Fibroblast of skin of scalp (primary cell): ENCODE measurements around the gene FYTTD1. TPM values are rescaled to one million over a fixed set of nuclear protein-coding genes. Genes with fewer than 3 reads are reported as not detected.
"Not testable (repeated sequence)": the region's sequence is repeated elsewhere in the genome, so short reads cannot be mapped to it uniquely, and the experiment has no call there.

Source experiments
- DNase-seq: peaks from one replicate; pipeline ENCODE4 v3.0.0-alpha.2; 2013
- polyA plus RNA-seq, 2 experiments: library from polyadenylated mRNA; unstranded; fragments of 120-200 nt; gene quantifications; one replicate each; pipeline ENCODE4 v1.2.1, GENCODE V29; 2013; ENCODE audit not compliant: insufficient read length in 2 of 2

Gene FYTTD1, protein sequence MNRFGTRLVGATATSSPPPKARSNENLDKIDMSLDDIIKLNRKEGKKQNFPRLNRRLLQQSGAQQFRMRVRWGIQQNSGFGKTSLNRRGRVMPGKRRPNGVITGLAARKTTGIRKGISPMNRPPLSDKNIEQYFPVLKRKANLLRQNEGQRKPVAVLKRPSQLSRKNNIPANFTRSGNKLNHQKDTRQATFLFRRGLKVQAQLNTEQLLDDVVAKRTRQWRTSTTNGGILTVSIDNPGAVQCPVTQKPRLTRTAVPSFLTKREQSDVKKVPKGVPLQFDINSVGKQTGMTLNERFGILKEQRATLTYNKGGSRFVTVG
- polyA plus RNA-seq (2013, experiment 1 of 2; ENCODE audit: insufficient read length): 63.9 TPM
- polyA plus RNA-seq (2013, experiment 2 of 2; ENCODE audit: insufficient read length): 72.8 TPM

DNA sequence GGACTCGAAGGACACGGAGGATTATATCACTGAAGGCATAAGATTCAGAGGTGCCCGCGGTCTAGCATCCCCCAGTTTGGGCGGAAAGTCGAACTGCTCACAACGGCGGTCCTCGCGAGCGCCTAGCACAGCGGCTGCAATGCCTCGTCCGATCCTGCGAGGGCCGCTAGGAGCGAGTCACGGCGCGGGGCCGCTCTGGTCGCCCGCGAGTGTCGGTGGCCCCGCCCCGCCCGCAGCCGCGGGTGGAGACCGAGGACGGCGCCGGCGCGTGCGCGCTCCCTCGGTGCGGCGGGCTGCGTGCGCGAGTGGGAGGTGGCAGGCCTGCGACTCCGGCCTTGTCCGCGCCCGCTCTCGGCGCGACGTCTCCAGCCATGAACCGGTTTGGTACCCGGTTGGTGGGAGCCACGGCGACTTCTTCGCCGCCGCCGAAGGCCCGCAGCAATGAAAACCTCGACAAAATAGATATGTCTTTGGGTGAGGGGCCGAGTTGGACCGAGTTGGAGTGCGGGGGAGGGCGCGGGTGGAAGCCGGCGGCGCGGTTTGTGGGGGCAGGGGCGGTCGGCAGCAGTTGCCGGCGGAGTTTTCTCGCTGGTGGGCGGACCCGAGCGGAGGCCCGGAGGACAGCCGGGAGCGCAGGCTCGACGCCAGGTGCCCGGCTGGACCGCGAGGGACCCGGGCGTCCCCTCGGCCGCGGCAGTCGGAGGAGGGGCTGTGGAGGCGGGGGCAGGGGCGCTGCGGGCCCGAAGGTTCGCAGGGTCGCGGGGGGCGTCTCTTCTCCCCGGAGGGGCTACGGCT is at the start of gene FYTTD1:
Gene FYTTD1, plus strand, starts transcription at position 283 of the 795 bp plus-strand sequence. Its CDS starts 89 bp downstream, at position 372.
- DNase-seq: peak; percentile 88

DNA sequence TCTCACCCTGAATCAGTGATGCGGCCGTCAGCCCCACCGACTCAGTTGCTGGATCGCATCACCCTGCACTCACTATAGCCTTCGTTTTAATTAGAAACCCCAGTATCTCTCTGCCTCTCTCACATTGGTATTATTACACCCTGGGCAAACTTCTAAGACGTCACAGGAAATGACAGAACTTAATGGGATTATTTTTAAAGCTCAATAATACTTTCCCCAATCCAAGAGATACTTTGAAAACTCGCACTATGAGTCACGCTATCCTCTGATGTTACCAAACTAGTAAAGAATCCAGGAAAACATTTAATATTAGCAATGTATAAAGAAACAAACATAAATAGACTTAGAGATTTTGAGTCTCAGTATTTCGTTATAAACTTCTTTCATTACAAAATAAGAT is 49.6 kb upstream of the FYTTD1 start:
- DNase-seq: peak; percentile 7

DNA sequence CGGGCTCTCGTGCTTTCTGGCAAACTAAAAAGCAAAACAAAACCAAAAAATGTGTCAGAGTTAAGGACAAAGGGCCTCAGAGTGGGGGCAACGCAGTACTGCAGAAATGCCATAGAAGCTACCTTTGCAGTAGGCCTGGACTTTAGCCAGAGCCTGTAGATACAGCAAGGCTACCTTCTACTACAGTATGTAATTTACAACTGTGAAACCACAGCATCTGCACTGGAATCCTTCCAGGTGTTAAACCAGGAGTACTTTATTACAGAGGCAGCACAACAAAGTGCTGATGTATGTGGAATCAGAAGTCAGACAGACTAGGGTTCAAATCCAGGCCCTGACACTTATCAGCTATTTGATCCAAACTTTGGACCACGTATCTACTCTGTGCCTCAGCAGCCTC is 47.8 kb upstream of the FYTTD1 start:
- DNase-seq: no peak

DNA sequence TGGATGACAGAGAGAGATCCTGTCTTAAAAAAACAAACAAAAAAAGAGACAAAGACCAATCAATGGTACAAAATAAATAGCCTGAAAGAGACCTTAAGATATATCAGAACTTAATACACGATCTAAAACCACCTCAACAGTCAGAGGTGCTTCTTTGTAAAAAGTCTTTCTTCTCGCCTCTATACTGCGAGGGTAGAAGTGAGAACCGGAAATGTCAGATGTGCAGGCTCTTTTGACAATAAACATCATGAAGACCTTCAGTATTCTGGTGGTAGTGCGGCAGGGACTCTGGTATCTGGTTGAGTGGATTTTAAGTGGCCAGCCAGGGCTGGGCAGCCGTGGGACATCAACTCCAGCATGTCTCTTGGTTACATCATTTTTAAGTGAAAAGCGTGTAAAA is 43.0 kb upstream of the FYTTD1 start:
- DNase-seq: no peak

DNA sequence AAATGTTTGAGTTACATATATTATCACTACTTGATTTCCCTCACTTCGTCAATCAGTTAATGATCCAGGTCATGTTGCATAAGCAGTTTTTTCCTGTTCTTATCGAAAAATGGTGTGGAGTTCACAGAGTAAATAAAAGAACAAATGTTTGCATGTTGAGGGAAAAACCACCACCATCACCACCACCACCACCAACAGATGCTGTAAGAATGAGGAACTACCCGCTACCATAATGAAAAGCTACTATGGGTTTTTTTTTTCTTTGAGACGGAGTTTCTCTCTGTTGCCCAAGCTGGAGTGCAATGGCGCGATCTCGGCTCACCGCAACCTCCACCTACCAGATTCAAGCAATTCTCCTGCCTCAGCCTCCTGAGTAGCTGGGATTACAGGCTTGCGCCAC is 40.5 kb upstream of the FYTTD1 start:
- no peak for DNase-seq

DNA sequence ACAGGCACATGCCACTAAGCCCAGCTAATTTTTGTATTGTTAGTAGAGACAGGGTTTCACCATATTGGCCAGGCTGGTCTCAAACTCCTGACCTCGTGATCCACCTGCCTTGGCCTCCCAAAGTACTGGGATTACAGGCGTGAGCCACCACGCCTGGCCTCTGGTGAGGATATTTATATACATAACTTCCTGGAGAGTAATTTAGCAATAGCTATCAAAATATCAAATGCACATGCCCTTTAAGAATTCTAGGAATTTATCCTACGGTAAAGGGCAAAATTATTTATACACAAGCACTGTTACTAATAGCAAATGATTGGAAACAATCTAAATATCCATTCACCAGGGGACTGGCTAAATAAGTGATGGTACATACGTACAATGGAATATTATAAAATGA is 38.7 kb upstream of the FYTTD1 start:
- peak; percentile 31 for DNase-seq

DNA sequence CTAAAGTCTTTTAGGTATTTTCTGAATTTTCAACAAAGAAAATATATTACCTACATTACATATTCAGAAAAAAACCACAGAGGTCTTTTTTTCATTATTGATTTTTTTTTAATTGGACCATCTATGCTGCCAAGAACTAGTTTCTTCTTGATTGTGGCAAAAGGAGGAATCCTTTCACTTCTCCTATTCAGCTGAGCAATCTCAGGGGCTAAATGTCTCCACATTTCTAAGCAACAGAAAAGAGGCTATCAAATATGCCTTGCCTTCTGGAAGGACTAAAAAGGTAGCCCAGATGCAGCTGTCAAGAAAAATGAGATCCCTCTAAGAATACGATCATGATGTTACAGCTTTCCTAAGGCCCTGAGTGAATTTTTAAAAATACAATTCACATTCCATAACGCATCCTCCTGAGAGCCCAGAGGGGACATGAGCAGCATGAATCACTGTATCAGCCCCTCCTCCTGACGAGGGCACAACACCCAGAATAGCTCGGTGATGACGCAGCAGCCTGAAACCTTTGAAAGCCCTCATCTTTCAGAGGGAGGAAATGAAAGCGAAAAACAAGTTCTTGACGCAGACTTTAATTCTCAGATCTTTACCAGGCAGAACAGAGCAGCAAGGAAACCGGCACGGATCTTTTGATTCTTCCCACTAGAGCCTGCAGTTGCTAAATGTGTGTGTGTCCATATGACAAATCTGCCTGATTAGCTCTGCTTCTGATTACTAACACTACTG is 37.5 kb upstream of the FYTTD1 start:
- DNase-seq: peak; percentile 97

DNA sequence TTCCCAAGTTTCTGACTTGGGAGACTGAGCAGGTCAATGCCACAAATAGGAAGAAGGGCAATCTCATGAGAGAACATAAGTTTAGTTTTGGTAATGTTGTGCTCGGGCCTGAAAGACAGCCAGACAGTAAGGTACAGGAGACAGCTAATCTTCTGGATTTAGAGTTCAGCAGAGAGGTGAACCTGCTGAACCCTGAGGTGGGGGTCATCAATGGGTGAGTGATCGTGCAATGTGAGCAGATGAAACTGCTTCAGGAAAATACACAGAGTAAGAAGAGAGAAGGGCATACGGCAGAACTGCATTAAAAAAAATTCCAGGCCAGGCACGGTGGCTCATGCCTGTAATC is 36.2 kb upstream of the FYTTD1 start:
- no peak for DNase-seq

DNA sequence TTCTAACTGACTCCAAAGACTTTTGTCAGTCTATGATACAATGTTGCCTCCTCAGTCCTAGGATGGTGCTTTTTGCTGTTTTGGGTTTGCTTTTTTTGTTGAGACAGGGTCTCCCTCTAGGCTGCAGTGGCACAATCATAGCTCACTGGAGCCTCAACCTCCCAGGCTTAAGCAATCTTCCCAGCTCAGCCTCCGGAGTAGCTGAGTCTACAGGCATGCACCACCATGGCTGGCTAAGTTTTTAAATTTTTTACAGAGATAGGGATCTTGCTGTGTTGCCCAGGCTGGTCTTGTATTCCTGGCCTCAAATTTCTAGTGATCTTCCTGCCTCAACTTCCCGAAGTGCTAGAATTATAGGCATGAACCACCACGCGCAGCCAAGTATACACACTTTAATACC is 35.4 kb upstream of the FYTTD1 start:
- DNase-seq: no peak

DNA sequence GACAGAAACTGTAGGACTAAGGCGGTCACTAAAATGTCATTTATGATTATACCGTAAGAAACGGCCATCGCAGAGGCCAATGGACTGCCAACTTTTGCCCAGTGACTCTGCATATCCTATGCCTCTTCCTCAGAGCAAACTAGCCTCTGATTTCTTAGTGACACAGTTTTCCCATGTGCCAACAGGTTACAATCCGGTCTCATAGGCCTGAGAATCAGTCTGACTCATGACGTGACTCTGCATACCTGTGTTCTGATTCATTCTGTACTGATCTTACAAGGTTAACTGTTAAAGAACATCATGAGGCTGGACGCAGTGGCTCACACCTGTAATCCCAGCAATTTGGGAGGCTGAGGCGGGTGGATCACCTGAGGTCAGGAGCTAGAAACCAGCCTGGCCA is 30.8 kb upstream of the FYTTD1 start:
- peak; percentile 50 for DNase-seq

DNA sequence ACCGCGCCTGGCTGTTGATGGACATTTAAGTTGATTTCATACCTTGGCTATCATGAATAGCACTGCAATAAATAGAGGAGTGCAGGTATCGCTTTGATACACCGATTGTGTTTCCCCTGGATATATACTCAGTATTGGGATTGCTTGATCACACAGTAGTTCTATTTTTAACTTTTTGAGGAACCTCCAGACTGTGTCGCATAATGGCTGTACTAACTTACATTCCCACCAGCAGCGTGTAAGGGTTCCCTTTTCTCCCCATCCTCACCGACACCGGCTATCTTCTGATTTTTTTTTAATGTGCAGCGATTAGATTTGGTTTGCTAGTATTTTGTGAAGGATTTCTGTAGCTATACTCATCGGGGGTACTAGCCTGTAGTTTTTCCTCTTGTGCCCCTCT is 29.0 kb upstream of the FYTTD1 start:
- DNase-seq: no peak

DNA sequence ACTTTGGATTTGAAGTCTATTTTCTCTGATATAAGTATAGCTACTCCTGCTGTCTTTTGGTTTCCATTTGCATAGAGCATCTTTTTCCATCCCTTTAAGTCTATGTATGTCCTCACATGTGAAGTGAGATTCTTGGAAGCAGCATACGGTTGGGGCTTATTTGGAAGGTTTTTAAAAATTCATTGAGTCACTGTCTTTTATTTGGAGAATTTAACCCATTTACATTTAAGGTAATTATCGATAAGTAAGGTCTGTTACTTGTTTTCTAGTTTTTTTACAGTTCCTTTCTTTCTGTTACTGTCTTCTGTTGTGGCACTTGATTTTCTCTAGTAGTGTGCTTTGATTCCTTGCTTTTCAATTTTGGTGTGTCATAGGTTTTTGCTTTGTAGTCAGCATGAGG is 26.9 kb upstream of the FYTTD1 start:
- DNase-seq: no peak

DNA sequence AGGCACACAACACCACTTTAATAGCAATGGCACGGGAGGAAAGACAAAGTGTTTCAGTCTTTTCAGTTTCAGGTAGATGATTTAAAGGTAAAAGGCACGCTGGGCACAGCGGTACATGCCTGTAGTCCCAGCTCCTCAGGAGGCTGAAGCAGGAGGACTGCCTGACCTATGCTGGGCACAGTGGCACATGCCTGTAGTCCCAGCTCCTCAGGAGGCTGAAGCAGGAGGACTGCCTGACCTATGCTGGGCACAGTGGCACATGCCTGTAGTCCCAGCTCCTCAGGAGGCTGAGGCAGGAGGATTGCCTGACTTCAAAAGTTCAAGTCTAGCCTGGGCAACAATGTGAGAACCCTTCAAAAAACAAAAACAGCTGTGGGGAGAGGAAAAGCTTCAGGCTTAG is 21.8 kb upstream of the FYTTD1 start:
- not testable (repeated sequence) for DNase-seq

DNA sequence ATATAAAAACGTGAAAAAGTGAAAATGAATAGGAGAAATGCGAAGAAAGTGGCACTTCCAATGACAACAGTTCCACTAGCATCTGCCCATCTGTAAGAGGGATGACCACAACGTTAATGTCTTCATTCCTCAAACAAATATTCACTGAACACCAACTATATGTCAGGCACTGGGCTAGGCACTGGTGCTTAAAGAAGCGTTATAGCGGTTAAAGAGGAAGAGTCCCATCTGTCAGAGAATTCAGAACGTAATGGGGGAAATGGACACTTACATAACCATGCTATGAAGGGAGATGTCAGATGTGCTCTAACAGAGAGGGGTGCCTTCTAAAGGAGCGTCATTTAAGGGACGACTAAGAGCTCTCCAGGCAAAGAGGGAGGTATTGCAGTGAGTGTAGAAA is 21.2 kb upstream of the FYTTD1 start:
- DNase-seq: no peak

DNA sequence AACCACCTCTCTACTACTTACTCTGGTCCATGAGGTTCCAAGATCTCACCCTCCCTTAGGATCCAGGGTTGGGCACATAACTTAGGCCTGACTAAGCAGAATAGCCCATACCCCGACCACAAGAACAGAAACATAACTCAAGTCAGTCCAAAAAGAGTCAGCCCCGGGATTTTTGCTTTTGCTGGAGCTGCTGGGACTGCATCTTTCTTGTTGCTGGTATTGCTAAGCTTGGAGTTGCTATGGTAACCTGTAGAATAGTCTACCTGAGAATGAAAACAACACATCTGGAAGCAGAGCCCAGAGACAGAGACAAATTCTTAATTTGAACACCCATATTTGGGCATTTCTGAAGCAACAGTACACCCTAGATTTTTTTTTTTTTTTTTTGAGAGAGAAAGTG is 19.5 kb upstream of the FYTTD1 start:
- peak; percentile 85 for DNase-seq

DNA sequence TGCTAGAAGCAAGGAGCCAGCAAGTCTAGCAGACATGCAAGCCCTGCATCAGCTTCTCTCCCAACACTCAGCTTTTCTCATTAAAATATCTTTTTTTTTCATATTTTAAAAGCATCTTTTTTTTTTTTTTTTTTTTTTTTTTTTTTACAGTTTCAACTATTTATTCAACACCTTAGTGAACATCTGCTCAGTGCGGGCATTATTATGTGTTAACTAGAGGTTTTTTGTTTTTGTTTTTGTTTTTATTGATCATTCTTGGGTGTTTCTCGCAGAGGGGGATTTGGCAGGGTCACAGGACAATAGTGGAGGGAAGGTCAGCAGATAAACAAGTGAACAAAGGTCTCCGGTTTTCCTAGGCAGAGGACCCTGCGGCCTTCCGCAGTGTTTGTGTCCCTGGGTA is 18.9 kb upstream of the FYTTD1 start:
- not testable (repeated sequence) for DNase-seq

DNA sequence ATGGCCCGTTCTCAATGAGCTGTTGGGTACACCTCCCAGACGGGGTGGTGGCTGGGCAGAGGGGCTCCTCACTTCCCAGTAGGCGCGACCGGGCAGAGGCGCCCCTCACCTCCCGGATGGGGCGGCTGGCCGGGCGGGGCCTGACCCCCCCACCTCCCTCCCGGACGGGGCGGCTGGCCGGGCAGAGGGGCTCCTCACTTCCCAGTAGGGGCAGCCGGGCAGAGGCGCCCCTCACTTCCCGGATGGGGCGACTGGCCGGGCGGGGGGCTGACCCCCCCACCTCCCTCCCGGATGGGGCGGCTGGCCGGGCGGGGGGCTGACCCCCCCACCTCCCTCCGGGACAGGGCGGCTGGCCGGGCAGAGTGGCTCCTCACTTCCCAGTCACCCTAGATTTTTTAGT is 18.2 kb upstream of the FYTTD1 start:
- DNase-seq: not testable (repeated sequence)

DNA sequence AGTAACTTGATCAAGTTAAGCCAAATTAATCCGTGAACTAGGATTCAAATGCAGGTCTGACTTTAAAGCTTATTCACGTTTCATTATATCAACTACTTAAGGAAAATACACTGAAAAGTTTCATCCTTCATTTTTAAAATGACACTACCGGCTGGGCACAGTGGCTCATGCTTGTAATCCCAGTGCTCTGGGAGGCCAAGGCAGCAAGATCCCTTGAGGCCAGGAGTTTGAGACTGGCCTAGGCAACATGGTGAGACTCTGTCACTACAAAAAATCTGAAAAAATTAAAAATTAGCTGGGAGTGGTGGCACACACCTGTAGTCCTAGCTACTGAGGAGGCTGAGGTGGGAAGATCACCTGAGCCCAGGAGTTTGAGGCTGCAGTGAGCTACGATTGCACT is 16.6 kb upstream of the FYTTD1 start:
- DNase-seq: no peak

DNA sequence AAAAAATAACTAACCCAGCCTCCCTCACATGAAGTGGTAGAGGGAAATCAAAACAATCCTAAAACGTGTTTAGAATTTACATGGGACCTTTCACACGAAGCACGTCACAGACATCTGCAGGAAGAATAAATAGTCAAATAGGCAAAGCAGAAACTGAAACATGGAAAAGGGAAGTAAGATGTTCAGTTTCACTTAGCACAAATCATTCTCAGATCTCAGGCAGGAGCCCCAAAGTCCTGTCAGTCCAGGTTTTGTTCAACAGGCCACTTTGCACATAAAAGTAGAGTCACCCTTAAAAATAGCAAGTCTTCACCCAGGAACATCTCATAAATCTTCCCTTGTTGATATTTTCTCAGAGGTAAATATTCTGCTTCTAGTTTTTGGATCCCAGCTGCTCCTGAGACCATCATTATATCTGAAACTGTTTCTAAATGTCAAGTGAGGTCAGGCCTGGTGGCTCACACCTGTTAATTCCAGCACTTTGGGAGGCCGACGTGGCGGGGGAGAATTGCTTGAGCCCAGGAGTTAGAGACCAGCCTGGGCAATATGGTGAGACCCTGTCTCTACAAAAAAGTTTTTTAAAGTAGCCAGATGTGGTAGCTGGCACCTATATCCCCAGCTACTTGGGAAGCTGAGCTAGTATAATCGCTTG is 14.9 kb upstream of the FYTTD1 start:
- DNase-seq: no peak

DNA sequence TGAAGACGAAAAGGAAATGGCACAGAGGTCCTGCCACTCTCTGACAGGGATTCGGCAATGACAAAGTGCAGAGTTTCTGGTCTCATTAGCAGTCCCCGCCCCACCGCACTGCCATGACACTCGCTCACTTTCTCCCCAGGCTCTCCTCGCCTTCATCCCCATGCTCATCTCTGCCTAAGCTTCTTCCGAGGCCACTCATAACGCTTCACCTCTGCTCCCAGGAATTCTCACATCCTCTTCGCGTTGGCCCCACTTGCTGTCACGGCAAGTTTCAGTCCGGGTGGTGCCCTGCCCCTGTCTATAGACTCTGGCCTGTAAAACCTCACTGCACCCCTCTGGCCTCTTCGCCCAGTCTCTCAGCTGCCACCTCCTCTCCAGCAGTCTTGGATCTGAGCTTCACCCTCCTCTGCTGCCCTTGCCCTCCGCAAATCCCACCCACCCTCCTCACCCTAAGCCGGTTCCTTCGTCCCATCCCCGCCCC is 13.6 kb upstream of the FYTTD1 start:
- peak; percentile 21 for DNase-seq

DNA sequence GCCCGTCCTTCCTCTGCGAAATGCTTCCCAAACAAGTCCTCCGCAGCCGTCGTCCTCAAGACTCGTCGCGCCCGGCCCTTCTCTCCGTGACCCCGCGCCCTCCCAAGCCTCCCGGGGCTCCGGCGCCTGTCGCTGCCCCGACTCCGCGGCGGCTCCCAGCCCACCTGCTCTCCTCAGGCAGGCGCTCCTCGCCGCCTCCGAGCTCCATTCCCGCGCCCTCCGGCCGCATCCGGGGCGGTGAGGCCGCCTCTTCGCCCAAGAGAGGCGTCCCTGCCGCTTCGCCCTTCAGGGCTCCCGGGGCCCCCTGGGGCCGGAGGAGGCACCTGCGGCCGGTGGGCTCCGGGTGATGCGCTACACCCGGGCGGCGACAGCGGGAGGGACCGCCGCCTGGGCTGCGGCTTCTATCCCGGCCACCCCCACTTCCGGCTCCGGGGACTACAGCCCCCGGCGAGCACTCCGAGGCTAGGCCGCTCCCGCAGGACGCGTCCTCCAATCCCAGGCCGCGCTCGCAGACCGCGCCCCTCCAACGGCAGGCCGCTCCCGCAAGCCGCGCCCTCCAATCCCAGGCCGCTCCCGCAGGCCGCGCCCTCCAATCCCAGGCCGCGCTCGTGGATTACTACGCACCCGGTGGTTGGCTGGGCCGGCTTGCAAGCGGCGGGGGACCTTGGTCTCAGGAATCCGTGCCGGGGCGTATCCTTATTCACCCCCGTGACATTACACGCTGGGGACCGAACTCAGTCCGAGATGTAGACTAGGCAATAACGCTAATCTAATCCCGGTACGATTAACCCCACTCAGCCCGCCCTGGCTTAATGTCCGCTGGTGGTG is 13.0 kb upstream of the FYTTD1 start, which contains the start of gene RUBCN:
Gene RUBCN, minus strand, starts transcription at position 414 of the 828 bp plus-strand sequence. Its CDS starts 185 bp downstream, at position 229.
- DNase-seq: peak; percentile 96

DNA sequence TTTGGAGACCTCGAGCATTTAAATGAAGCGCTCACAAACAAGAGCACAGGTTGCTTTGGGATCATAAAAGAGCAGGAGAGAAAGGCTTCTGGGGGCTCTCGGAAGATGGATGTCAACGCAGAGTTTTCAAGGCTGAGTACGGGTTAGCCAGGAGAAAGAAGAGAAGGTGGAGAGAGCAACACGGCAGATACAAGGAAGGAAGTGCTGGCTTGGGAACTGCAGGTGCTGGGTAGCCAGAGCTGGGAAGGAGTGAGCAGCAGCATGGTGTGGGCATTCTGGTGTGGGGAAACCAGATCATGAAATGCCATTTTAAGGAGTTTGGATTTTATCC is 12.4 kb upstream of the FYTTD1 start:
- DNase-seq: no peak
